ENCODE results near the gene FAM234A.

- no peak for TF ChIP-seq FOXM1 (IDR thresholded peaks at IDR 0.05; ENCODE audit: borderline replicate concordance)
- no peak for TF ChIP-seq BHLHE40 (IDR thresholded peaks at IDR 0.05; ENCODE audit: borderline replicate concordance)
- TF ChIP-seq SUZ12 (IDR thresholded peaks at IDR 0.05), result no peak
- TF ChIP-seq SP1 (IDR thresholded peaks at IDR 0.05), result no peak
- TF ChIP-seq ZNF384 (IDR thresholded peaks at IDR 0.05), result no peak
- no peak for TF ChIP-seq HDGF (IDR thresholded peaks at IDR 0.05; ENCODE audit: borderline replicate concordance)
- no peak for TF ChIP-seq TARDBP (IDR thresholded peaks at IDR 0.05)
- TF ChIP-seq NFRKB (IDR thresholded peaks at IDR 0.05), result no peak
- TF ChIP-seq CTBP1 (IDR thresholded peaks at IDR 0.05; ENCODE audit: borderline replicate concordance), result no peak
These were observed 45.9 kb upstream of the FAM234A start for GRCh38 chr16:188674-189073.
